GM18505 (cell line): ENCODE measurements around the gene TTC12.

Experiments
- ATAC-seq: cut with Tn5 transposase; IDR thresholded peaks from one replicate; pipeline ENCODE4 v1.9.1; 2021; ENCODE audit not compliant: unreplicated experiment
- POLR2A ChIP-seq: IDR thresholded peaks from 4 replicates; pipeline ENCODE4 v1.6.1; 2011; ENCODE audit warnings: borderline replicate concordance; ENCODE audit not compliant: insufficient read depth, insufficient read length; ENCODE audit errors: extremely low read depth

The TTC12 gene

GRCh38 chr11:113384551-113384950, 70.2 kb downstream of the TTC12 start:
- no peak for TF ChIP-seq POLR2A
- ATAC-seq = no peak

- ATAC-seq = no peak
- no peak for TF ChIP-seq POLR2A
Observed at GRCh38 chr11:113385749-113386148, 71.4 kb downstream of the TTC12 start.

DNA sequence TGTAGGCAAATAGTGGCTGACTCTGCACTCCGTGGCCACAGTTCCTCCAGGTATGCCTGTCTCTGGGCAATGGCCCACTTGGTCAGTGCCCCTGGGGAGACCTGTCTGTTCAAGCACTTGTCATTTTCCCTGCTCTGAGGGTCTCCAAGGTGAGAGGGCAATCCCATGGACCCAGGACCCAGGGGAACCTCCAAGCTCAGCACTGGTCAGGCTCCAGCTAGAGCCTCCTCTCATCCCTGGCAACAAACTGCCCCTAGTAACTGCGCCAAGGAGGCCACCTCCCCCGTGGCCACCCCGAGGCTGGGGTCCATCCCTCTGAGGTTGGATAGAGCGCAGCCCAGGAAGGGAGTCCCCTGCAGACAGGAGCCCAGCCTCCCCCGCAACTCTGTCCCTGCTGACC, 72.5 kb downstream of the TTC12 start:
- no peak for TF ChIP-seq POLR2A
- no peak for ATAC-seq

GRCh38 chr11:113387605-113388211, 73.3 kb downstream of the TTC12 start, which contains the start of gene ANKK1:
Gene ANKK1, plus strand, starts transcription at chr11:113387779. Its CDS starts 106 bp downstream, at chr11:113387885.
- TF ChIP-seq POLR2A = no peak
- no peak for ATAC-seq

DNA sequence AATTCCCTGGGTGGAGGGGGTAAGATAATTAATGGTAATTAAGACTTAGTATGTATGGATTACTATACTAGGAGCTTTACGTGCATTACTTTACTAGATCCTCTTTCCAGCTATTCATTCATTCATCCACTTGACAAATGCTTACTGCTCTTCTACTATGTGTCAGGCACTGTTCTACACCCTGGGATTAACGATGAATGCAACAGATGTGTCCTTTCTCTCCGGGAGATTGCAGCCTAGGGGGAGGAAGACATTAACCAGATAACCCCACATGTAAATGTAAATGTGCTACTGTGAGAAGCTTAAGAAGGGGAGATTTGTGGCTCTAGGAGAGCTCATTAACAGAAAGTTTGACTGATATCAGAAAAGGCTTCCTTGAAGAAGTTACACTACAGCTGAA, 74.9 kb downstream of the TTC12 start:
- no peak for TF ChIP-seq POLR2A
- no peak for ATAC-seq

GRCh38 chr11:113392236-113392921, 78.0 kb downstream of the TTC12 start:
- ATAC-seq = no peak
- no peak for TF ChIP-seq POLR2A

GRCh38 chr11:113393501-113393985, 79.2 kb downstream of the TTC12 start:
- TF ChIP-seq POLR2A = no peak

GRCh38 chr11:113394919-113395318, 80.5 kb downstream of the TTC12 start:
- ATAC-seq = no peak
- TF ChIP-seq POLR2A = no peak

More at GRCh38 chr11:113393501-113393985, 79.2 kb downstream of the TTC12 start:
- no peak for ATAC-seq

DNA sequence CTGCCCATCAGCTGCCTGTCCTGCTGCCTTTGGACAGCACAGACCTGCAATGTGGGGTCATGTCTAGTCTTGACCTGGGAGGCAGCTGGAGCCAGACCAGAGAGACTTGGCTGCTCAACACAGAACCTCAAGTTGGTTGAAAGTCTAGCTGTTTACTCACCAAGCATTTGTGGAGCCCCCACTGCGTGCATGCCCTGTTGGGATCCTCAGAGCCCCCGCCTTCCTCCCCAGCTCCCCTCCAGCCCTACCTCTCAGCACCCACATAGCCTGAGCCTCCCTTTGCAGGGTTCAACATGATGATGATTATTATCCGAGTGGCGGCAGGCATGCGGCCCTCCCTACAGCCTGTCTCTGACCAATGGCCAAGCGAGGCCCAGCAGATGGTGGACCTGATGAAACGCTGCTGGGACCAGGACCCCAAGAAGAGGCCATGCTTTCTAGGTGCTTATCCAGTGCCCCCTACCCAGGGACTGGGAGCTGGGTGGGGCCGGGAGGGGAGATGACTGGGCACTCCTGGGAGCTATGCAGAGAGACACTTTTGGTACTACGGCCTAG, 81.5 kb downstream of the TTC12 start:
- TF ChIP-seq POLR2A = no peak
- no peak for ATAC-seq

GRCh38 chr11:113396690-113397089, 82.3 kb downstream of the TTC12 start:
- TF ChIP-seq POLR2A = no peak
- no peak for ATAC-seq

GRCh38 chr11:113397212-113397611, 82.8 kb downstream of the TTC12 start:
- TF ChIP-seq POLR2A = no peak
- no peak for ATAC-seq

DNA sequence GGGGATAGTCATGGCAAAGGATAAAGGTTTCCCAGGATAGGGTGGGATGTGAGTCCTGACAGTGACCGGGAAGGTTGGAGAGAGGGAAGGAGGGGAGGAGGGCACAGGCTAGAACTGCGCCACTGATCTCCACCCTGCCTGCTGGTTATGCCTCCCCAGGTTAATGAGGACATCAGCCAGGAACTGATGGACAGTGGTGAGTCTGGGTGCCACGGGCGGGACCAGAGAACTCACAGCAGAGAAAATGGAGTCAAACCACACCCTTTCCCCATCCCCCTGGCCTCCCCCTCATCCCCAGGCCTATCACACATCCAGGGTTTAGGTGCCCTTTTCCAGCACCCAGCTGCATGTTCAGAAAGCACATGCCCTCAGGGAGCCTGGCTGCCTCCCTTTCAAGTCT, 83.4 kb downstream of the TTC12 start:
- ATAC-seq = no peak

DNA sequence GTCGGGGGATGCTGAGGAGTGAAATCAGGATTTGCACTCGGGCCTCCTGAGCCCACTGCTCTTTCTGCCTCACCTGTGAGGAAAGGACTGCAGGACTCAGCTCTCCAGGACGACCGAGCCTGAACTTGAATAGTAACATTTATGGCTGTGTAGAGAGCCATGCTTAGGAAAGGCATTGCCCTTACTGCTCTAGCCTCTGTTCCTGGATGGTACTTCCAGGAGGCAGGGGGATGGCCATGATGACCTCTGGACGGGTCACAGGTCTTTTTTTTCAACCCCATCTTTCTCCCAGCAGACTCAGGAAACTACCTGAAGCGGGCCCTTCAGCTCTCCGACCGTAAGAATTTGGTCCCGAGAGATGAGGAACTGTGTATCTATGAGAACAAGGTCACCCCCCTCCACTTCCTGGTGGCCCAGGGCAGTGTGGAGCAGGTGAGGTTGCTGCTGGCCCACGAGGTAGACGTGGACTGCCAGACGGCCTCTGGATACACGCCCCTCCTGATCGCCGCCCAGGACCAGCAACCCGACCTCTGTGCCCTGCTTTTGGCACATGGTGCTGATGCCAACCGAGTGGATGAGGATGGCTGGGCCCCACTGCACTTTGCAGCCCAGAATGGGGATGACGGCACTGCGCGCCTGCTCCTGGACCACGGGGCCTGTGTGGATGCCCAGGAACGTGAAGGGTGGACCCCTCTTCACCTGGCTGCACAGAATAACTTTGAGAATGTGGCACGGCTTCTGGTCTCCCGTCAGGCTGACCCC, 84.5 kb downstream of the TTC12 start:
- TF ChIP-seq POLR2A = no peak
- no peak for ATAC-seq

More for the DNA sequence above, 83.4 kb downstream of the TTC12 start:
- TF ChIP-seq POLR2A = no peak
